Measurements from ENCODE around the gene SPCS1.

DNA sequence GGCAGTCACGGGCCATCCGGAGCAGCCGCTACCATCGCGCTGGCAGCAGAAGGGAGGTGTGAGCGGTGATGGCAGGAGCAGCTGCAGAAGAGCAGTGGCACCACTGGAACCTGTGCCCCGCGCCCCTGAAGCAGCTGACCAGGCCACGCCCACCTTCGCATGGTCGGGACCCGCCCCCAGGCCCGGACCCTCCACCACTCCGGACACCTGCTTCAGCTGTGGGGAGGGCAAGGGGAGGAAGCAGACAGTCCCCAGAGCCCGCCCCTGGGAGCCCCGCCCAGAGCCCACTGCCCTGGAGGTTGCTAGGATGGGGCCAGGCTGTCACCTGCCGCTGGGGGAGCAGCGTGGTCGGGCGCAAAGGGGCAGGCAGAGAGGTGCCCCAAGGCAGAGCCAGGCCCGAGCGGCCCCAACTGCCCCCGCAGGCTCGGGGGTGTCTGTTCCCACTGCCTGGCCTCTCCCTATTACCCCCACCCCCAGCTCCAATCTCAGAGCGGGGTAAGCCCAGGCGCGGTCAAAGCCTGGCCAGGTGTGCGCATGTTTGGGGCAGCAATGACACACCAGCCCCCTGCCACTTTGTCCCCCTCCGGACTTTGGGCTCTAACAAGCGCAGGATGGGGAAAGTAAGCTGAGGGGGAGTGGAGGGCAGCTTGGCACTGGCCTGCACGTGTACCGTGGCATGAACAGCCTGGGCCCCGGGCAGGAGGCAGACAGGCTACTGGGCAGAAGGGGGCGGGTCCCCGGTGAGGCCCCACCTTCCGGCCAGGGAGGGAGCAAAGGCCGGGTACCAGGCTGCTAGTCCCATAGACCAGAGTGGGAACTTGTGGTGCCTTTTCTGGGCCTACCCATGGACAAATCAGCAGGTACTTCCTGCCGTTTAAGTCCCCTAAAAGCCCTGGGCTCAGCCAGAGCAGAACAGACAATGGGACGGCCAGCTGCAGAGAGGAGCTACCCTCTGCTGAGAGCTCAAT lies 8.7 kb downstream of the SPCS1 start:
- TF ChIP-seq CTCF (IDR thresholded peaks at IDR 0.05) (no peak), POLR2A (IDR thresholded peaks at IDR 0.05) (no peak)
